NCI-H2196 (cell line): Measurements from ENCODE around the gene LMO1.

Source experiments
- DNase-seq: peaks from one replicate; lab custom pipeline; 2025; ENCODE audit not compliant: unreplicated experiment; lab: John Stamatoyannopoulos, UW

Gene LMO1

DNA sequence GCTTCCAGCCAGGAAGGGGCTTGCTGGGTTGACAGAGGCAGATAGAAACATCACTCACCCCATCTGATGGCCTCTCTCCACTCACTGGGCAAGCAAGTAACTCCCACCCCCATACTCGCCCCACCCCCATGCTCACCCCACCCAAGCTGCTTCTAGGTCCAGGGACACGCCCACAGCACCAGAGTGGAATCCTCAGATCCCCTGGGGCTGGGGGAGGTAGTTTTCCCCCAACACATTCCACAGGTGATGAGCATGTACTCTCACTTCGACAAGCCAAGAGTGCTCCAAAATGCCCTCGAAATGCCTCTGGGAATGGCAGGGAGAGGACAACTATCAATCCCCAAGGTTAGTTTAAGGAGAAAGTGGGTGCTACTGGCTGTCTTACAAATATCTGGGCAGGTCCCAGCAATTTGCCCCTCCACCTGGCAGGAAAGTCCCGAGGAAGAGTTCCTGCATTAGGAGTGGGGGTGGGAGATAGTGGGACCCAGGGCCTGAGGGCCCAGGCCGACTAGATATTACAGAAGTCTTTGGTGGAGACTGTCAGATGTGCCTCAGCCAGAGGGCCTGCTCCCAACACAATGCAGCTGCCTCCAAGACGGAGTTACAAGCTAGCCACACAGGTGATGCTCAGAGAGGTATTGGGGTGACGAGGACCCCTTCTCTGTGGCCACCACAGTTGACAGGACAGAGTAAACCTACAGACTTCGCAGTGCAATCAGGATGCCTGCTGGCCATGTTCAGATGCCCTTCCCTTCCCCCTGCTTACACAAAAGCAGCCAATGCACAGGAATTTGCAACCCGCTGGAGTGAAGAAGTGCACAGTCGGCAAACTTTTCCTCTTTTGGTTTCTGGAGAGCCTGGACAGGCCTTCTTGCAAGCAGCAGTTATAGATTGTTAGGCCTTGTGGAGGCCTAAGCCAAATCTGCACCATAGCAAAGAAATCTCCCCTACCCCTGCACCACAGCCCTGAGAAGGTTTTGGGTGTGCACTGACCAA is 2.9 kb upstream of the LMO1 start:
- DNase-seq, result no peak

DNA sequence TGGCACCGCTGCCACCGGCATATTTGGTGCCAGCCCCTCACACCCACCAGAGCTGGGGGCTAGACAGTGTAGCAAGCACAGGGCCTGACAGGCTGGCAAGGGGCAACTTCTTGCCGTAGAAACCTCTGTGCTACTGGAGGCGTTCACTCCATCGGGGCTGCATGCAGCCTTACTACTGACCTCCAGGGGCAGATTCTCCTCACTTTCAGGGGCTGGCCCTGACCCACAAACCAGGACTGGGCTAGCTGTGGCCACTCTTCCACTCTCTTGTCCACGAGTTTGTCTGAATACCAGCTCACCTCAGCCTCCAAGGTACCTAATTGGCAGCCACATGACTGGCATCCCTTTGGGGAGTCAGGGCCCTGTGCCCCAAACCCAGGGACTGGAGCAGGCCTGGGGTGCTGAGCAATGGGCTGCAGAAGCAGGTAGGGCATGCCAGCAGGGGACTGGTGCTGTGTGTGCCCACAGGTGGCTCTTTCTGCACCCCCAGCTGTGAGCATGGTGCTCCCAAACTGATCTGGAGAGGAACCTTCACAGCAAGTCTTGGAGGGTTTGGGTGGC is 2.1 kb upstream of the LMO1 start:
- no peak for DNase-seq

GRCh38 chr11:8263109-8263768 is 439 bp downstream of the LMO1 start:
- peak; percentile 28 for DNase-seq

- peak; percentile 44 for DNase-seq
Observed at GRCh38 chr11:8262552-8263108, 1.0 kb downstream of the LMO1 start.

- DNase-seq, result no peak
Observed at GRCh38 chr11:8261921-8262551, 1.6 kb downstream of the LMO1 start.

- DNase-seq, result no peak
Observed at GRCh38 chr11:8261291-8261690, 2.4 kb downstream of the LMO1 start.

DNA sequence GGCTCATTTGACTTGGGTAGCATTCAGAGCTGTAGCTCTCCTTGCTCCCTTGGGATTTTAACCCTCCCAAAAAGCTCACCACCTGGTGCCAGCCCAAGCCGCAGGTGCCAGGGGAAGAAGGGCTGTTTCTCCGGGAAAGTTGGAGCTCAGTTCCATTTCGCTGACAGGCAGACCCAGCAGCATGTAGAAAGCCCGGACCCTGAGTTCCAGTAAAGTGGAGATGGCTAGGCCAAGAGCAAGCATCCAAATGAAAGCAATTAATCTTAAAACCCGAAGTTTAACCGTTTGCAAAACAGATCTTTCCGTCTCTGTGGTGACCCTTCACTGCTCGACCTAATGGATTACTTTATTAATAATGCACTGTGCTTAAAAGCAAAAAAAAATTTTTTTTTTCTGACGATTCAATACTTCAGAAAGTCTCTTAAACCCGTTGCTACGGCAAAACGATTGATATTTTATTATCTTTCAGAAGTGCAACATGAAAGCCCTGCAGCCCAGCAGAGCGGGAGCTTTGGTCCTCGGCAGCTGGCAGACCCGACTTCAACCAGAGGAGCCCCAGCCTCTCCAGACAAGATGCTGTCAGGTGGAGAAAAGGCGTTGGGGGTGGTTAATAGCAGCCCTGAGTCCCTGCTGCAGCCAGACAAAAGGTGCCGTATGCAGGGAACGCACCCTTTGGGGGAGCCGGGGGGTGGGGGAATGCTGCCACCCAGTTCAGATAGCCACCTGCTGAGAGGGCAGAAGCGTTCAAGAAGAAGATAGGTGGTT is 3.3 kb downstream of the LMO1 start:
- DNase-seq, result no peak

DNA sequence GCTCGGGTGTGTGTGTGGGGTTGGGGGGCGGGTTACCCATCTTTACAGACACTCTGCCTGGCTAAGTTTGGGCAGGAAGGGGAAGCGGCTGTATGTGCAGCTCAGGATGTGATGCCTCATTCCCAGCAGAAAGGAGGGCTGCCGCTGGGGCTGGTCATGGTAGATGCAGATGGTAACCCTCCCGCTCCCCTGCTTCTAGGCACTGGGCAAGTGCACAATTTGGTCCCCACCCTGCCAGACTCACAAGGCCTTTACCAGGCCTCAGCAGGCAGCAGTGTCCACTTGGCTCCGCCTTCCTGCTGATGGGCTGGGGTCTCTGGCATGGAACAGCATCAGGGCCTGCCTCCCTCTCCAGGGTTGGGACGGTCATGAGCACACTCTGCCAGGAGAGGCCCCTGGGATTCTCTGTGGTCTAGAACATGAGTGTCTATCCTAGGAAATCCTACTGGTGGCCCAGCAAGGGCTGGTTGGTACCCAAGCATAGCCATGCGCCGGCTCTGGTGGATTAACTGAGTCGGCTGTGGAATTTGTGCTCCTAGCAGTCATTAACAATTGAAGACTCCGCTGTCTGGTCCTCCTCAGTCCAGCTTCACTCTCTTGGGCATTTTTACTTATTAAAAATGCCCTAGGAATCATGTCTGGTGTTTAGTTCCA is 4.2 kb downstream of the LMO1 start:
- DNase-seq, result no peak

DNA sequence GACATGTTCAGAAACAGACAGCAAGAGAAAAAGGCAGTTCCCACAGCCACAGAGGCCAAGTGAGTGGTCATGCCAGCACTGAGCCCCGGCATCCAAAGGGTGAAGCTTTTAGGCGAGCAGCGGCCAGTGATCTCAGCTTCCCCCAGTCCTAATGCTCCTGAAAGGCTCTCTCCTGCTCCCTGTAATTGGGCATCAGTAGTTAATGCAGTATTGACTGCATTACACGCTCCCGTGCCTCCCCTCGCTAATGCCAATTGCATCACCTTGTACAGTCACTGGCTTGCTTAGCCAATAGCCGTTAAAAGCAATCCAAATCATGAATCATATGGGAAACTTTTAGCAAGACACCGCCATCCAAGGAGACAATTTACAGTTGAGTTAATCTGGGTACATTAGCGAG is 4.9 kb downstream of the LMO1 start:
- no peak for DNase-seq

DNA sequence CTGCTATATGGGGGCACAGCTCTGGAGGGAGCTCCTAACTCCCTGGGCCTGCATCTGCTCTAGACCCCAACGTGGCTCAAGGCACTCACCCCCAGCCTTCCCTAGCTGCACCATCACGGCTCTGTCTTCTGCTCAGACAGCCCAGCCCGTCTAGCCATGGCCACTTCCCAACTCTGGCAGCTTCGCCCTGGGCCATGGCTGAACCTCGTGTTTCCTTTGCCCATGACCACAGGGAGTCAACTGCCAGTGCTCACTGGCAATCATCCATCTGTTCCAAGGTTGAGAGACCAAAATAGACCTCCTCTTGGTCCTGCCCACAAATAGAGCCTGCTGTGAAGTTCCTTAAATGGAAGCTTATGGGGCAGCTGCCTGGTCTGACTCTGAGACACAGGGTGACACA is 5.4 kb downstream of the LMO1 start:
- DNase-seq, result no peak

GRCh38 chr11:8257003-8257664 is 6.5 kb downstream of the LMO1 start:
- no peak for DNase-seq

GRCh38 chr11:8256271-8257002 is 7.2 kb downstream of the LMO1 start:
- no peak for DNase-seq

- no peak for DNase-seq
Observed at GRCh38 chr11:8253566-8253965, 10.1 kb downstream of the LMO1 start.

- DNase-seq, result no peak
Observed at GRCh38 chr11:8252946-8253345, 10.7 kb downstream of the LMO1 start.

DNA sequence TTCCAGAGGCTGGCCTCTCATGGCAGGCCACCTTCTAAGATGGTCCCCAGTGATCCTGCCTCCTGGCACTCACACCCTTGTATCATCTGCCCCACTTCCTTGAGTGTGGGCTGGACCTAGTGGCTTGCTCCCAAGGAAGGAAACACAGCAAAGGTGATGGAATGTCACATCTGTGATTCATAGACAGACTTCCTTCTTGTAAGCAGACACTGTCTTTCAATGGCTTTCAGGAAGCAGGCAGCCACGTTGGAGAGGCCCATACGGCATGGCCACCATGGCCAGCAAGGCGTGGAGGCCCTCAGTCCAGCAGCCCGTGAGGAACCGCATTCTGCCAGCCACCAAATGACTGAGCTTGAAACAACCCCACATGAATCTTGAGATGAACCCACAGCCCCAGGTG is 11.3 kb downstream of the LMO1 start:
- no peak for DNase-seq

GRCh38 chr11:8251616-8252295 is 11.9 kb downstream of the LMO1 start:
- no peak for DNase-seq

DNA sequence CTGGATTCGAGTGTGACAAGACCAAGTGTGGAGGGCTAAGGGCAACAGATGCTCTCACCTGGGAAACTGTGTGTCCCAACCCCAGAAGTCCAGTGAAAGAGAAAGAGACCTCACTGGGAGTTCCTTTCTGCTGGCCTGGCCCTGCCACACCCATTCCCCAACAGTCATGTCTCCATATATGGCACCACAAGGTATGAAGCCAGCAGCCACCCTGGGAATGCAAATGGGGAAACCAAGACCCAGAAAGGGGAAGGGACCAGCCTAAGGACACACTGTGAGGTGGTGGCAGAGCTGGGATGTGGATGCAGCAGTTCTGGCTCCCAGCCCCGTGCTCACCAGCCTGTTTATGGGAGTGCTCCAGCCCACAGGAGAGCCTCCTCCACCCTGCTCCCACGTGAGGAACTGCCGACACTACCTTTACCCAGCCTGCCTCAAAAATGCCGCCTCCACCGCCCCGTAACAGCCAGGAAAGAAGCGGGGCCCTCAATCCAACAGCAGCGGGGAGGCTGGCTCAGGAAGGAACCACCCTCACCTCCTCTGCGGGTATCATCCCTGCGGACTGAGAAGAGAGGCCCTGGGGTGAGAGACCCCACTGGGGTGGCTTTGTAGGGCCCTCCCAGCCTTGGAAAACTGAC is 12.6 kb downstream of the LMO1 start:
- DNase-seq, result no peak

- no peak for DNase-seq
Observed at GRCh38 chr11:8250434-8250833, 13.2 kb downstream of the LMO1 start.
